Activated T-cell treated with anti-CD3 and anti-CD28 coated beads for 24 hours (primary cell): ENCODE data around the gene ZNF518B.
A peak's percentile ranks its signal among the peaks of the same experiment; 100 is the strongest.

Experiments
- DNase-seq: peaks from one replicate; pipeline ENCODE4 v3.0.0-alpha.2; 2020; ENCODE audit warnings: low read depth

The ZNF518B gene

GRCh38 chr4:10457255-10457801 is at the start of gene ZNF518B:
Gene ZNF518B, minus strand, starts transcription at chr4:10457426. Its CDS starts 11,098 bp downstream, at chr4:10446328.
- peak; percentile 66 for DNase-seq

DNA sequence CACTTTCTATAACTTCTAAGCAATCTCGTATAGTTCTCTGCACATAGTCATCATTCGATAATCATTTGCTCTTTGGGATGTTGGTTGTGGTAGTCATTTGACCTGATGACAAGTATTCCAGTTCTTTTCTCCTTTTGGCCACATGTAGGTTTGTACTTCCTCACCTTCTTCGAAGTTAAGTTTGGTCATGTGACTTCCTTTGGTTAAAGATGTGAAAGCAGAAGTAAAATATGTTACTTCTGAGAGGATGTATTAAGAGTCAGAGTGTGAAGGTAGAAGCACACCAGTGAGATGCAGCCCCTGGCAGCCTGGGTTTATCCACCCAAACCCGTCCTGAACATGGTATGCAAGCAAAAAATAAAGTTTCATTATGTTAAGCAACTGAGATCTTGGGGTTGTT is 48.9 kb upstream of the ZNF518B start:
- no peak for DNase-seq

DNA sequence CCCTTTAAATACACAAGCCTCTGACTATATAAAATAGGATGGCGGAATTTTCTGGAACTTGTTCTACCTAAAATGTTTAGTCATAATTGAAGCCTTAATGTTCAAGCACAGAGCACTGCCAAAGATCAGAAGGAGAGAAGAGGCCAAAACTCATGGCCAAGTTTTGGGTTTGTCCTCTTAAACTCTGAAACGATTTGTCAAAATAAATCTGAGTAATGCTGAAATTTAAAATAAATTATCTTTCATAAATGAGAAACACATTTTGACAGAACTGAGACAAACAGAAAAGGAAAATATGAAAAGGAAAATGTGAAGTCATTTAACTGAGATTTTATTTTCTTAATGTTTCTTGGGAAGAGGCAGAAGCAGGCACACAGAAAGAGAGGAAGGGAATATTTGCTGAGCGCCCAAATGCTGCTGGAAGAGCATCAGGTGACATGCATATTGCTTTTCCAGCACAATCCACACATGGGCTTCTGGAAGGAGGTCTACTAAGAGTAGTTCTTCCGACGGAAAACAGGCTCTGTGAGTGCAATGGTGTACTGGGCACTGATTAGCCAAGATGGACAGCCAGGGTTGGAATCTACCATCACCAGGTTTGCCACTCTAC is 47.4 kb upstream of the ZNF518B start:
- no peak for DNase-seq

DNA sequence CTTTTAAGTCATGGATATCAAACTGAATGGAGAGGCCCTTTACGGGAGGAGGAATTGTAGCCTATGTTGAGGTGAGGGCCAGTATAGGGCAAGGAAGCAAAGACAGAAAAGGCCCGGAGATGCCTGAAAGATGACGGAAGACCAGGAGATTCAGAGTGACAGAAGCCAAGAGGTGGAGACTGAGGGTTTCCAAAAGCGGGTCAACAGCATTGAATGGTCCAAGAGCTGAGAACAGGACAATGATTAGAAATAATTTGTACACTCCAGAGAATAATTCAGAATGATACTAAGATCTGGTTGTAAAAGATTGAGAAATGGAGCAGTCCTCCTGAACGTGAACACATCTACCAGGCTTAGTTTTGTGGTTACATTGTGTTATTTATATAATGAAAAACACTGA is 45.5 kb upstream of the ZNF518B start:
- no peak for DNase-seq

GRCh38 chr4:10500776-10501175 is 43.5 kb upstream of the ZNF518B start:
- no peak for DNase-seq

DNA sequence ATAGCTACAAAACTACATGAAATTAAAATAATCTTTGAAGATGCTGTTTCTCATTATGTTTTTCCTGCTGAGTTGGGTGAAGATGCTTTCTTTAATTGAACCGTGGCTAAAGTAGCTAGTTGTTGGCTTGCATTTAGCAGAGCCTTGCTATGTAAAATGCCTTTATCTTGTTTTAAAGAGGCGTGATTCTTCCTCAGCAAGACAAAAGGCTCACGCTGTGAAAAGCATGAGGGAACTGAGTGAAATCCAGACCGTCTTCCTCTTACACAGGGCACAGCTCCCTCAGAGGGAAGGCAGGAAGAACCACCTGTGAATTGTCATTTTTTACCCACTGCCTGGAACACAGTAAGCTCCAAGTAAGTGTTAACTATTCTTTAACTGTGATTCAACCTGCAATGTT is 39.0 kb upstream of the ZNF518B start:
- no peak for DNase-seq

GRCh38 chr4:10495651-10496050 is 38.4 kb upstream of the ZNF518B start:
- no peak for DNase-seq

DNA sequence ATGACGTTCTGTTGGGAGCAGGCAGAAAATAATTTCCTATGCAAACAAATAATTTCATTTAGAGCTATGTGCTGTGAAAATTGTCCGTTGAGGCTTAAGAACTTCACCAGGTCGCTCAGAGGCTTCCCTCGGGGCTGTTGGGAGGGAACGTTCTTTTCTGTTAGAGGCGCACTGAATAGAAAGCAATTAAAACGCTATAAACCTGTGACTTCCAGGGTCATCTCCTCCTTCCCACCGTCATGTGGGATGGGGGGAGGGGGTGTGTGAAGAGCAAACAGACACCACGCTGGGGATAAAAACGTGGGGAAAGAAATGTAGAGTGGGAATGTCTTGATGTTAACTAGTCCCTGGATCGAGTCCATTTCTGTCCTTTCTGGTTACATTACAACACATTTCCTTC is 35.2 kb upstream of the ZNF518B start:
- DNase-seq, result no peak

- no peak for DNase-seq
Measured at GRCh38 chr4:10491401-10491800, 34.2 kb upstream of the ZNF518B start.

- DNase-seq, result no peak
Measured at GRCh38 chr4:10490996-10491395, 33.8 kb upstream of the ZNF518B start.

DNA sequence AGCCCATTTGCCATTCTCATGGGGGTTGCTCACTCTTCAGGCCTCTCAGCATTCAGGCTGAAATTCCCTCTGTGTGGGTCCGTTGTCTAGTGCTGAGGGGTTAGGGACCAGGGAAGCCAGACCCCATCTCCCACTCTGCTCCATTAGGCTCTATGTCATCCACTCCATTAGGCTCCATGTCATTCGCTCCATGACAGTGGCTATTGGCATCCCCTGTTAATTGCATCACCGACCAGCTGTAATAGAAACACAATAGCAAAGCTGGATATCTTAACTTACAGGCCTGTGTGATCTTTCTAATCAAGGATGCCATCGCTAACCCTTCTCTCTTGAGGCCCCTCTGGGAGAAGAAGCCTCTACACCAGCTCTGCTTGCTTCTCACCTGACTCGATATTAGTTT is 25.7 kb upstream of the ZNF518B start:
- no peak for DNase-seq

- no peak for DNase-seq
Measured at GRCh38 chr4:10480616-10481015, 23.4 kb upstream of the ZNF518B start.

DNA sequence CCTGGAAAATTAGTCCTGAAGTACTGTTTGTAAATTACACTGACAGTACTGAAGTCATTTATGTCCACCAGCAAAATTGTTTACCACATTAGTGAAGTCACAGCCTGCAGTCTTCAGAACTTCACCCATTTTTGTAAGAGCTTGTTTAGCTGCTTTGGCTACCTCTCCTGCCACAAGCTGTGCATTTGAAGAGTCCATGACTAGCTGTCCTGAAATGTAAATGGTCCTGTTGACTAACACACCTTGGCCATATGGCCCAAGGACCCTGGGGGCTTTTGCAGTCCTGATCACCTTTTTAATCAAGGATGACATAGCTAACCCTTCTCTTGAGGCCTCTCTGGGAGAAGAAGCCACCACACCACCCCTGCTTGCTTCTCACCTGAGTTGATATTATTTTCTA is 21.4 kb upstream of the ZNF518B start:
- no peak for DNase-seq

DNA sequence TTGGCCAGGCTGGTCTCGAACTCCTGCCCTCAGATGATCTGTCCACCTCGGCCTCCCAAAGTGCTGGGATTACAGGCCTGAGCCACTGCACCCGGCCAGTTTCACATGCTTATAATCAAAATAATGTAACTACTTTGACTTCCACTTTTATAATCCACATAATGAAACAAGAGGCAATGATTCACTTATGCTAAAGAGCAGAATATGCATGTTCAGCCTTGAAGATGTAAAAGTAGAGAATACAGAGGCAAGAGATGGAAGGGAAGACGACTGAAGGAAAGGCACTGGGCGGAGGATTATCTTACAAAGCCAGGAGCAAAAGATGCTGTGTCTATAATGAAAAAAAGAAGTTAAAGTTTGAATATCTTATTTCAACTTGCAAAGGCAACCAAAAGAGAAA is 13.3 kb upstream of the ZNF518B start:
- no peak for DNase-seq

DNA sequence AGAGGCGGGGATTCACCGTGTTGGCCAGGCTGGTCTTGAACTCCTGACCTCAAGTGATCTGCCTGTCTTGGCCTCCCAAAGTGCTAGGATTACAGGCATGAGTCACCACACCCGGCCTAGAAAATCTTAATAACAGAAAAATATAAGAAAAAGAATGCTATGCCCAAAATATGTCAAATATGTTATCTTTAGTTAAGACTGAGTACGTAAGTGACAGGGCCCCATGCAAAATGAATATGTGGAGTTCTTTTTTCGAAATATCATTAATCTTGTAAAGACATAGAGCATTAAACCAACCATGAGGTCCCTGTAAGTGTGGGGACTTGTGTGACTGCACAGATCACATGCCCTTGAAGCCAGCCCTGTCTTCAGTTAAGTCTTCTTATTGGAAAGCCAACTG is 8.9 kb upstream of the ZNF518B start:
- no peak for DNase-seq

GRCh38 chr4:10462876-10463275 is 5.7 kb upstream of the ZNF518B start:
- no peak for DNase-seq

GRCh38 chr4:10461850-10462400 is 4.7 kb upstream of the ZNF518B start:
- no peak for DNase-seq

- peak; percentile 68 for DNase-seq
Measured at GRCh38 chr4:10461091-10461849, 4.0 kb upstream of the ZNF518B start.

DNA sequence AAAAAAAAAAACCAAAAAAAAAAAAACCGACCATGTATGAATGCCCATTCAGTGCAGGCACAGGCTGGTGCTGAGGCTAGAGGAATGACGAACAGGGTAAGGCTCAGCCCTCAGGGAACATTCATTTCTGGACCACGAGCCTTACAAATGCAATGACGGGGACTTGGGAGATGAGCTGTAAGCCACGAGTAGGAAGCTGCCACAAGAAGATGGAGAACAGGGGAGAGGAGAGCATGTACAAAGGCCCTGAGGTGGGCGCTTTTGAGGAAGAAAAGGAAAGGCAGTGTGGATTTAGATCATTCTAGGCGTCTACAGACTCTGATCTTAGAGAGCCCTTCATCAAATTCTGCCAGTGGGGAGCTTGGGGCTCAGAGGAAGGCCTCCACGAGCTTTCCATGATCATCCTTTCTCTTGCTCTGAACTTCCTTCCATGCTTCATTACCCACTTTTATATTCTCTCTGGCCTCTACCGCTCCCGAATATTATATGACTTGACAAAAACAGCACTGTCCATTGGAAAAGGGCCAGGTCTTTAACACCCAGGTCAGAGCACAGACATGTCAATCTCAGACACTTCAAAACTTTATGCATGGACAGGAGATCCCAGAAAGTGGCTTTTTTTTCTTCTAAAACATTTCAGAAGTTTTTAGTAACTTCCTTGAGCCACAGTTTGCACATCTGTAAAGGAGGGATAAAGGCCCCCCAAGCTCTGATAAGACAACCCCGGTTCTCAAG is 3.3 kb upstream of the ZNF518B start:
- peak; percentile 13 for DNase-seq

DNA sequence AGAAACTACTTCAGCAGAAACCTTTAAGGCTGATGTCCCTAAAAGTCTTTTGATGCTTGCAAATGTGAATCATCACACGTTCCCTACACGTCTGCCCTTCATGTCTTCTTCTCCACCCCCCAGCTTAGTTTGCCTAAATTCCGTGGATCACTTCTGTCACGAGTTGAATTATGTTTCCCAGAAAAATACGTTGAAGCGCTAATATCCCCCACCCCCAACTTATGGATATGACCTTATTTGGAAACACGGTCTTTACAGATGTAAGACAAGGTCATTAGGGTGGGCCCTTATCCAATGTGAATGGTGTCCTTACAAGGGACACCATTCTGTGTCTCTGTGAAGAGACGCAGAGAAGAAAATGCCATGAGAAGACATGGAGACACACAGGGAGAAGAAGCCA is 2.1 kb upstream of the ZNF518B start:
- no peak for DNase-seq

- DNase-seq, result no peak
Measured at GRCh38 chr4:10458177-10458576, 951 bp upstream of the ZNF518B start.

GRCh38 chr4:10456595-10457254 is 501 bp downstream of the ZNF518B start:
- peak; percentile 44 for DNase-seq
